Thoracic aorta (tissue), 2 donors: ENCODE results near the gene KRTAP5-7. TPM values are rescaled to one million over a fixed set of nuclear protein-coding genes. Genes with fewer than 3 reads are reported as not detected.

ENCODE experiments used
- ATAC-seq: fragments of 150-250 bp; one replicate; pipeline ENCODE4 v1.8.0; 2017; ENCODE audit warnings: low read depth; ENCODE audit not compliant: insufficient number of reproducible peaks, low FRiP score
- DNase-seq: peaks from one replicate; pipeline ENCODE4 v3.0.0-alpha.2; 2020; ENCODE audit warnings: low spot score
- H3K27ac ChIP-seq, 2 donors: fragments of 200-600 bp; sonication (generic); 1 replicate in 1 of 2; 2 replicates in 1 of 2; pipeline ENCODE4 v1.5.1; 2016; ENCODE audit warnings: mild to moderate bottlenecking in 2 of 2, moderate library complexity in 2 of 2
- H3K27me3 ChIP-seq: fragments of 200-600 bp; sonication (generic); replicated peaks from 2 replicates; pipeline ENCODE4 v1.6.0; 2016; ENCODE audit warnings: mild to moderate bottlenecking; ENCODE audit not compliant: insufficient read depth
- H3K36me3 ChIP-seq: fragments of 200-600 bp; sonication (generic); one replicate; pipeline ENCODE4 v1.5.1; 2016
- H3K4me1 ChIP-seq, 2 donors: fragments of 200-600 bp; sonication (generic); 1 replicate in 1 of 2; 2 replicates in 1 of 2; pipeline versions ENCODE4 v1.5.1 to v1.6.0; 2016; ENCODE audit warnings: low read depth in 2 of 2, mild to moderate bottlenecking in 1 of 2; ENCODE audit not compliant: control insufficient read depth in 1 of 2
- H3K4me3 ChIP-seq: fragments of 200-600 bp; sonication (generic); 2 replicates; pipeline ENCODE4 v1.5.1; 2016; ENCODE audit warnings: mild to moderate bottlenecking
- H3K9me3 ChIP-seq: fragments of 200-600 bp; sonication (generic); 2 replicates; pipeline ENCODE4 v1.5.1; 2016
- total RNA-seq, 2 donors: library from RNA; depleted of rRNA; stranded (reverse); fragments of >200 nt; gene quantifications; one replicate each; pipeline versions ENCODE4 v1.1.0 to v1.2.3, GENCODE V29; 2016
- TF ChIP-seq, protein P1 (sequence below): fragments of 200-600 bp; sonication (generic); IDR thresholded peaks from one replicate; pipeline ENCODE4 v1.5.1; 2019; ENCODE audit warnings: antibody characterized with exemption

KRTAP5-7 gene
- total RNA-seq, 2 donors from 2014 or later = not detected

DNA sequence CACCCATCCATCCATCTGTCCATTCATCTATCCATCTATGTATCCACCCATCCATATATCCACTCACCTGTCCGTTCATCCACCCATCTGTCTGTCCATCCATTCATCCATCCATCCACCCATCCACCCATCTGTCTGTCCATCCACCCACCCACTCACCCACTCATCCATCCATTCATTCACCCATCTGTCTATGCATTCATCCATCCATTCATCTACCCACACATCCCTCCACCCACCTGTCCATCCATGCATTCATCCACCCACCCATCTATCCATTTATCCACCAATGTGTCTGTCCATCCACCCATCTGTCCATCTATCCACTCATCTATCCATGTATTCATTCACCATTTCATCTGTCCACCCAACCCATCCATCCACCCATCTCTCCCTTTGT lies 40.7 kb upstream of the KRTAP5-7 start:
- TF ChIP-seq, protein P1, sequence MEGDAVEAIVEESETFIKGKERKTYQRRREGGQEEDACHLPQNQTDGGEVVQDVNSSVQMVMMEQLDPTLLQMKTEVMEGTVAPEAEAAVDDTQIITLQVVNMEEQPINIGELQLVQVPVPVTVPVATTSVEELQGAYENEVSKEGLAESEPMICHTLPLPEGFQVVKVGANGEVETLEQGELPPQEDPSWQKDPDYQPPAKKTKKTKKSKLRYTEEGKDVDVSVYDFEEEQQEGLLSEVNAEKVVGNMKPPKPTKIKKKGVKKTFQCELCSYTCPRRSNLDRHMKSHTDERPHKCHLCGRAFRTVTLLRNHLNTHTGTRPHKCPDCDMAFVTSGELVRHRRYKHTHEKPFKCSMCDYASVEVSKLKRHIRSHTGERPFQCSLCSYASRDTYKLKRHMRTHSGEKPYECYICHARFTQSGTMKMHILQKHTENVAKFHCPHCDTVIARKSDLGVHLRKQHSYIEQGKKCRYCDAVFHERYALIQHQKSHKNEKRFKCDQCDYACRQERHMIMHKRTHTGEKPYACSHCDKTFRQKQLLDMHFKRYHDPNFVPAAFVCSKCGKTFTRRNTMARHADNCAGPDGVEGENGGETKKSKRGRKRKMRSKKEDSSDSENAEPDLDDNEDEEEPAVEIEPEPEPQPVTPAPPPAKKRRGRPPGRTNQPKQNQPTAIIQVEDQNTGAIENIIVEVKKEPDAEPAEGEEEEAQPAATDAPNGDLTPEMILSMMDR = no peak
- peaks cover 53% of the 10 kb centered on the region for H3K36me3 ChIP-seq
- H3K4me1 ChIP-seq = no peaks in the 10 kb centered on the region
- H3K27ac ChIP-seq = no peak overlapping the region
- no peak overlapping the region for H3K4me3 ChIP-seq
- no peak for ATAC-seq
- DNase-seq = no peak
- H3K9me3 ChIP-seq = no peaks in the 10 kb centered on the region
- H3K27me3 ChIP-seq = no peaks in the 10 kb centered on the region

DNA sequence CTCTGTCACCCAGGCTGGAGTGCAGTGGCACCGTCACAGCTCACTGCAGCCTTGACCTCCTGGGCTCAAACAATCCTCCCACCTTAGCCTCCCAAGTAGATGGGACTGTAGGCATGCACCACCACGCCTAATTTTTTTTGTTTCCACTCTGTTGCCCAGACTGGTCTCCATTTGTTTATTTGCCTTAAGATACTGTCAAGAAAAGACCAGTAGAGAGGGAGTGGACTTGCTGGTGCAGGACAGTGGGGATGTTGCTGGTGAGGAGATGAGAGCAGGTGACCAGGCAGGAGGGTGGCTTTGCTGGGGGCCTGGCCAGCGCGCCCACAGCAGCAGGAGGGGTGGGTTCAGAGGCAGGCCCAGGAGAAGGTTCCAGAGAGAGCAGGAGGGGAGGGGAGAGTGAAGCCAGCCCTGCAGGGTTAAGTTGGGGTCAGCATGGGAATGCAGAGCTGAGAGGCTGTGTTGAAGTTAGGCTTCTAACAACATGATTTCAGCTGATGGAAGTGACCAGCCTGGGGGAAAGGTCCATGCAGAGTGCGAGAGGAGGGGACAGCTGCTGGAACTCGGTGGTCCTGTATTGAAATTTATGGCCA lies 38.3 kb upstream of the KRTAP5-7 start:
- Histone ChIP-seq H3K27ac (no peak overlapping the region), H3K4me1 (no peaks in the 10 kb centered on the region), H3K4me3 (no peak overlapping the region), H3K36me3 (peaks cover 51% of the 10 kb centered on the region), H3K9me3 (no peaks in the 10 kb centered on the region), H3K27me3 (no peaks in the 10 kb centered on the region)
- TF ChIP-seq, protein P1 = no peak
- DNase-seq = no peak
- no peak for ATAC-seq

DNA sequence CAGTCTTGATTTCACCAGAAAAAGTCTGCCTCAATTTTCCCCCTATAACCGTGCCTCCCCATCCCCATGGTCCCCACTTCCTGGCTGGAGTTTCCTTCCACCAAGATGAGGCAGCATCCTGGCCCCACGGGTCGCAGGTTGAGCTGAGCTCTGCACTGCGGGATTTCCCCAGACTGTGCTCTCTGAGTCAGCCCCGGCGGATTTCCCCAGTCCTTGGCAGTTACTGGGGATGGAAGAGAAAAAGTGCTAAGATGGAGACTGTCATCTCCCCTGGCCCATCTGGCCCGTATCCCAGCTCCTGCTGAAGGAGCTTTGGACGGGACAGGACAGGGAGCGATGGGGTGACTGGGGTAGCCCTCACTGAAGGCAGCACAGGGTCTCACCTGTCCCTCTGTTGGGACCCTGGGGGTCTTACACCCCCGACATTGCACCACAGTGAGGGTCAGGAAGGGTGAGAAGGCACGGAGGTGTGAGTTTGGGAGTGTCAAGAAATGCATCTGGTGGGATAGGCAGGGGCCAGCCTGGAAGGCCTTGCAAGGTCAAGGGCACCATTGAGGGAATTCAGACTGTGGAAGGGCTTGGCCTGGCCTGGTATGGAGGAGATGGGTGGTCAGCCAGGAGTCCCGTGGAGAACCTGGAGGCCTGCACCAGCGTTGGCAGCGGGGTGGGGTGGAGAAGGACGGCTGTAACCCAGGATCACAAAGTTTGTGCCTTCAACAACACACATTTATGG lies 37.6 kb upstream of the KRTAP5-7 start:
- no peaks in the 10 kb centered on the region for H3K4me1 ChIP-seq
- H3K27me3 ChIP-seq = no peaks in the 10 kb centered on the region
- TF ChIP-seq, protein P1 = no peak
- H3K4me3 ChIP-seq = no peak overlapping the region
- no peak for DNase-seq
- peaks cover 45% of the 10 kb centered on the region for H3K36me3 ChIP-seq
- no peaks in the 10 kb centered on the region for H3K9me3 ChIP-seq
- H3K27ac ChIP-seq = no peak overlapping the region
- no peak for ATAC-seq

DNA sequence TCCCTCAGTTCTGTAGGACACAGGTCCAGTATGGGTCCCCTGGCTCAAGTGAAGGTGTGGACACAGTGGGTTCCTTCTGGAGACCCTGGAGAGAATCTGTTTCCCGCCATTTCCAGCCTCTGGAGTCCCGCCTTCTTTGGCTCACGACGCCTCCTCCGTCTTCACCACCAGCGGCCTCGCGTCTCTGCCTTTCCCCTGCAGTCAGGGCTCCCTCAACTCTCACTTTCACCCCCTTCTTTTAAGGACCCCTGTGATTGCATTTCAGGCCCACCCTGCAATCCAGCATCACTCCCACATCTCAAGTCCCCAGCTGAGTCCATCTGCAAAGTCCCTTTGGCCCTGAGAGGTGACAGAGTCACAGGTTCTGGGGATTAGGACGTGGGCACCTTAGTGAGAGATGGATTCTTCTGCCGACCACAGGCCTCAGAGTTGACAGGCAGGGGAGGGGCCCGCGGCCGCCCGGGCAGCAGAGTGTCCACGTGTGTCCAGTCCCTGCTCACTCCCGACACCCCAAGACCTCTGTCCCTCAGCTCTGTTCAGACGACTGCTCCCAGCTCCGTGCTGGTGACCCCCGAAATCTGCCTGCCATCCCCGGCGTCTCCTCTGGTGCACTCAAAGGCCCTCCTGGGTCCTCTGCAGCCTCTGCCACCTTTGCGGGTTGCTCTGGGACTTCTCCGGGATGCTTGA lies 36.9 kb upstream of the KRTAP5-7 start:
- H3K9me3 ChIP-seq = no peaks in the 10 kb centered on the region
- H3K4me1 ChIP-seq = no peaks in the 10 kb centered on the region
- no peak overlapping the region for H3K27ac ChIP-seq
- TF ChIP-seq, protein P1 = no peak
- no peak for DNase-seq
- ATAC-seq = no peak
- H3K4me3 ChIP-seq = no peak overlapping the region
- peaks cover 41% of the 10 kb centered on the region for H3K36me3 ChIP-seq
- H3K27me3 ChIP-seq = no peaks in the 10 kb centered on the region

DNA sequence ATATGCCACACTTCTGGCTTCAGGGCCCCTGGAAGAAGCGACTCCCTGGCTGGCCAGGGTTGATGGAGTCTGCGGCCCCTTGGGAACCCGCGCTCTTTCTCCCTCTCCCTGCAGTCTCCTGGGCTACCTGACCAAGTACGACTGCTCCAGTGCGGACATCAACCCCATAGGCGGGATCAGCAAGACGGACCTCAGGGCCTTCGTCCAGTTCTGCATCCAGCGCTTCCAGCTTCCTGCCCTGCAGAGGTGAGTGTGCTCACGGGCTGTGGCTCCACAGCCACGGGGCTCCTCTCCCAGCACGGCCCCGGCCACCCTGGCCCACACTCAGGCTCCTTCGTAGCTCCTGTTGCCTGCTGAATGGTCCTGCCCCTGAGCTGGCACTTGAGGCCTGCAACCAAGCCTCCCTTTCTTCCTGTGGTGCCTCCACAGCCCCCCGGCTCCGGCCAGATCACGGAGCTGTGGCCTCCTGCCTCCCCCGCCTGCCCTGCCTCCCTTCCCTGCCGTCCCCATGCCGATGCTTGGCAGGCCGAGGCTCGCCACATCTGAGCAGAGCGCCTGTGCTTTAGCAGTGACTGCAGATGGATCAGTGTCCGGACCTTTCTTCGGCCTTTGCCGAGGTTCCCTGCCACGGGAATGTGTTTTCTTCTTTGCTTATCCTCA lies 36.2 kb upstream of the KRTAP5-7 start:
- H3K9me3 ChIP-seq = no peaks in the 10 kb centered on the region
- ATAC-seq (no peak), DNase-seq (no peak)
- TF ChIP-seq, protein P1 = no peak
- peaks cover 41% of the 10 kb centered on the region for H3K36me3 ChIP-seq
- H3K27ac ChIP-seq = no peak overlapping the region
- no peaks in the 10 kb centered on the region for H3K4me1 ChIP-seq
- no peaks in the 10 kb centered on the region for H3K27me3 ChIP-seq
- H3K4me3 ChIP-seq = no peak overlapping the region
